ENCODE results near the gene HOXA7.

HOXA7 gene

GRCh38 chr7:27156508-27156898 is at the start of gene HOXA7:
Gene HOXA7, minus strand, starts transcription at chr7:27156675. Its CDS starts 130 bp downstream, at chr7:27156545.
- DNase-seq (ENCODE audit: low spot score): peak; percentile 92

GRCh38 chr7:27205325-27206280 is 49.1 kb upstream of the HOXA7 start:
- DNase-seq (ENCODE audit: low spot score): no peak

GRCh38 chr7:27204851-27205322 is 48.4 kb upstream of the HOXA7 start:
- no peak for DNase-seq (ENCODE audit: low spot score)

GRCh38 chr7:27203964-27204594 is 47.6 kb upstream of the HOXA7 start:
- DNase-seq (ENCODE audit: low spot score): no peak

GRCh38 chr7:27203365-27203953 is 47.0 kb upstream of the HOXA7 start:
- DNase-seq (ENCODE audit: low spot score): no peak

- no peak for DNase-seq (ENCODE audit: low spot score)
Observed at GRCh38 chr7:27202862-27203134, 46.3 kb upstream of the HOXA7 start.

GRCh38 chr7:27202018-27202861 is 45.8 kb upstream of the HOXA7 start:
- no peak for DNase-seq (ENCODE audit: low spot score)

- DNase-seq (ENCODE audit: low spot score): no peak
Observed at GRCh38 chr7:27201580-27202017, 45.1 kb upstream of the HOXA7 start.

GRCh38 chr7:27200761-27201579 is 44.5 kb upstream of the HOXA7 start:
- DNase-seq (ENCODE audit: low spot score): peak; percentile 17

GRCh38 chr7:27199849-27200760 is 43.6 kb upstream of the HOXA7 start, which contains the start of gene HOXA13:
Gene HOXA13, minus strand, starts transcription at chr7:27200091. Its CDS starts 14 bp downstream, at chr7:27200077.
- peak; percentile 77 for DNase-seq (ENCODE audit: low spot score)

- DNase-seq (ENCODE audit: low spot score): peak; percentile 61
Observed at GRCh38 chr7:27198871-27199801, 42.7 kb upstream of the HOXA7 start.

GRCh38 chr7:27198138-27198841 is 41.8 kb upstream of the HOXA7 start:
- peak; percentile 23 for DNase-seq (ENCODE audit: low spot score)

GRCh38 chr7:27197137-27198042 is 40.9 kb upstream of the HOXA7 start:
- no peak for DNase-seq (ENCODE audit: low spot score)

- DNase-seq (ENCODE audit: low spot score): peak; percentile 74
Observed at GRCh38 chr7:27196287-27196767, 39.9 kb upstream of the HOXA7 start.

- DNase-seq (ENCODE audit: low spot score): no peak
Observed at GRCh38 chr7:27194686-27195379, 38.4 kb upstream of the HOXA7 start.

GRCh38 chr7:27194002-27194352 is 37.5 kb upstream of the HOXA7 start:
- DNase-seq (ENCODE audit: low spot score): no peak

Data from SW480 (cell line).